IPS-18a (cell line): ENCODE data around the gene ITPK1.

Source experiments
- H3K27ac ChIP-seq: one replicate; pipeline ENCODE4 v1.5.1; 2013; ENCODE audit warnings: low read length
- H3K27me3 ChIP-seq: one replicate; pipeline ENCODE4 v1.6.1; 2013; ENCODE audit warnings: mild to moderate bottlenecking, low read length; ENCODE audit not compliant: control insufficient read depth, insufficient read depth
- H3K36me3 ChIP-seq: one replicate; pipeline ENCODE4 v1.6.1; 2013; ENCODE audit warnings: low read depth, low read length; ENCODE audit not compliant: control insufficient read depth
- H3K4me1 ChIP-seq: one replicate; pipeline ENCODE4 v1.6.1; 2013; ENCODE audit warnings: low read depth, low read length; ENCODE audit not compliant: control insufficient read depth
- H3K4me3 ChIP-seq: one replicate; pipeline ENCODE4 v1.5.1; 2013; ENCODE audit warnings: low read length
- H3K9ac ChIP-seq: one replicate; pipeline ENCODE4 v1.6.1; 2013; ENCODE audit warnings: mild to moderate bottlenecking, low read length, moderate library complexity
- H3K9me3 ChIP-seq: one replicate; pipeline ENCODE4 v1.6.1; 2013; ENCODE audit warnings: low read depth, low read length; ENCODE audit not compliant: control insufficient read depth

The ITPK1 gene

GRCh38 chr14:93044121-93044520 is 71.6 kb downstream of the ITPK1 start:
- H3K27me3 ChIP-seq: no peaks in the 10 kb centered on the region
- peaks cover 48% of the 10 kb centered on the region for H3K4me1 ChIP-seq
- H3K36me3 ChIP-seq: no peaks in the 10 kb centered on the region
- H3K9me3 ChIP-seq: no peaks in the 10 kb centered on the region
- H3K9ac ChIP-seq: no peak overlapping the region
- no peak overlapping the region for H3K27ac ChIP-seq
- no peak overlapping the region for H3K4me3 ChIP-seq

- peaks cover 48% of the 10 kb centered on the region for H3K4me1 ChIP-seq
- H3K36me3 ChIP-seq: no peaks in the 10 kb centered on the region
- no peaks in the 10 kb centered on the region for H3K27me3 ChIP-seq
- no peak overlapping the region for H3K4me3 ChIP-seq
- no peaks in the 10 kb centered on the region for H3K9me3 ChIP-seq
- no peak overlapping the region for H3K27ac ChIP-seq
- no peak overlapping the region for H3K9ac ChIP-seq
These were observed 72.5 kb downstream of the ITPK1 start for GRCh38 chr14:93042968-93043940.

- peaks cover 48% of the 10 kb centered on the region for H3K4me1 ChIP-seq
- no peaks in the 10 kb centered on the region for H3K36me3 ChIP-seq
- no peak overlapping the region for H3K9ac ChIP-seq
- no peak overlapping the region for H3K27ac ChIP-seq
- no peak overlapping the region for H3K4me3 ChIP-seq
- no peaks in the 10 kb centered on the region for H3K9me3 ChIP-seq
- H3K27me3 ChIP-seq: no peaks in the 10 kb centered on the region
These were observed 73.9 kb downstream of the ITPK1 start for GRCh38 chr14:93041830-93042229.

- Histone ChIP-seq H3K9ac (peak overlapping the region; percentile 6), H3K27ac (peak overlapping the region; percentile 16), H3K4me1 (peaks cover 43% of the 10 kb centered on the region)
These were observed 74.7 kb downstream of the ITPK1 start for GRCh38 chr14:93040982-93041381.

GRCh38 chr14:93040443-93040842 is 75.3 kb downstream of the ITPK1 start:
- H3K36me3 ChIP-seq: no peaks in the 10 kb centered on the region
- peaks cover 38% of the 10 kb centered on the region for H3K4me1 ChIP-seq
- H3K27ac ChIP-seq: peak overlapping the region; percentile 16
- no peaks in the 10 kb centered on the region for H3K27me3 ChIP-seq
- H3K9ac ChIP-seq: peak overlapping the region; percentile 6
- H3K4me3 ChIP-seq: peak overlapping the region; percentile 15
- H3K9me3 ChIP-seq: no peaks in the 10 kb centered on the region

More at GRCh38 chr14:93040982-93041381, 74.7 kb downstream of the ITPK1 start:
- Histone ChIP-seq H3K9me3 (no peaks in the 10 kb centered on the region), H3K27me3 (no peaks in the 10 kb centered on the region), H3K4me3 (peak overlapping the region; percentile 15), H3K36me3 (no peaks in the 10 kb centered on the region)

GRCh38 chr14:93039649-93040315 is 75.9 kb downstream of the ITPK1 start:
- Histone ChIP-seq H3K9me3 (no peaks in the 10 kb centered on the region), H3K4me1 (peaks cover 31% of the 10 kb centered on the region), H3K36me3 (no peaks in the 10 kb centered on the region), H3K9ac (no peak overlapping the region), H3K27me3 (no peaks in the 10 kb centered on the region), H3K27ac (no peak overlapping the region), H3K4me3 (no peak overlapping the region)

- Histone ChIP-seq H3K27ac (no peak overlapping the region), H3K4me3 (no peak overlapping the region), H3K36me3 (no peaks in the 10 kb centered on the region), H3K27me3 (no peaks in the 10 kb centered on the region), H3K9me3 (no peaks in the 10 kb centered on the region), H3K4me1 (peaks cover 44% of the 10 kb centered on the region), H3K9ac (no peak overlapping the region)
These were observed 78.4 kb downstream of the ITPK1 start for GRCh38 chr14:93037351-93037750.

GRCh38 chr14:93036652-93037345 is 78.9 kb downstream of the ITPK1 start:
- Histone ChIP-seq H3K27ac (no peak overlapping the region), H3K36me3 (no peaks in the 10 kb centered on the region), H3K9me3 (no peaks in the 10 kb centered on the region), H3K9ac (no peak overlapping the region), H3K4me1 (peaks cover 38% of the 10 kb centered on the region), H3K4me3 (no peak overlapping the region), H3K27me3 (no peaks in the 10 kb centered on the region)

- Histone ChIP-seq H3K4me3 (no peak overlapping the region), H3K9me3 (no peaks in the 10 kb centered on the region), H3K27me3 (no peaks in the 10 kb centered on the region), H3K4me1 (peaks cover 31% of the 10 kb centered on the region), H3K9ac (no peak overlapping the region), H3K27ac (no peak overlapping the region), H3K36me3 (no peaks in the 10 kb centered on the region)
These were observed 79.6 kb downstream of the ITPK1 start for GRCh38 chr14:93035917-93036651.

GRCh38 chr14:93035585-93035916 is 80.2 kb downstream of the ITPK1 start:
- Histone ChIP-seq H3K4me3 (no peak overlapping the region), H3K36me3 (no peaks in the 10 kb centered on the region), H3K9ac (no peak overlapping the region), H3K4me1 (peaks cover 27% of the 10 kb centered on the region), H3K9me3 (no peaks in the 10 kb centered on the region), H3K27ac (no peak overlapping the region), H3K27me3 (no peaks in the 10 kb centered on the region)

- H3K36me3 ChIP-seq: no peaks in the 10 kb centered on the region
- H3K27ac ChIP-seq: no peak overlapping the region
- no peak overlapping the region for H3K9ac ChIP-seq
- H3K9me3 ChIP-seq: no peaks in the 10 kb centered on the region
- no peak overlapping the region for H3K4me3 ChIP-seq
- no peaks in the 10 kb centered on the region for H3K27me3 ChIP-seq
- H3K4me1 ChIP-seq: peaks cover 19% of the 10 kb centered on the region
These were observed 81.1 kb downstream of the ITPK1 start for GRCh38 chr14:93034671-93034994.
